Neural cell (in vitro differentiated cells): Measurements from ENCODE around the gene CRAMP1. TPM values are rescaled to one million over a fixed set of nuclear protein-coding genes. Genes with fewer than 3 reads are reported as not detected.

ENCODE experiments used
- H2AFZ ChIP-seq: fragments of 200-600, 300-800 bp; sonication (generic), shearing (Covaris generic); 2 replicates; pipeline ENCODE4 v1.6.0; 2014; ENCODE audit warnings: low read depth, mild to moderate bottlenecking, antibody characterized with exemption, low read length, moderate library complexity
- H3F3A ChIP-seq: fragments of 200-600 bp; shearing (Covaris generic); 2 replicates; pipeline ENCODE4 v1.6.1; 2016; ENCODE audit warnings: mild to moderate bottlenecking, moderate library complexity, mixed read lengths, antibody characterized with exemption, low read length; ENCODE audit not compliant: insufficient read depth, poor library complexity, severe bottlenecking
- H3K27ac ChIP-seq: fragments of 200-600, 300-800 bp; sonication (generic), shearing (Covaris generic); 2 replicates; pipeline ENCODE4 v1.5.1; 2014; ENCODE audit warnings: mild to moderate bottlenecking, low read length, moderate library complexity
- H3K27me3 ChIP-seq: fragments of 300-800, 200-600 bp; sonication (generic), shearing (Covaris generic); 2 replicates; pipeline ENCODE4 v1.6.0; 2014; ENCODE audit warnings: mild to moderate bottlenecking, low read depth, low read length, moderate library complexity; ENCODE audit not compliant: insufficient read depth
- H3K36me3 ChIP-seq: fragments of 300-800, 200-600 bp; sonication (generic), shearing (Covaris generic); 2 replicates; pipeline ENCODE4 v1.5.1; 2014; ENCODE audit warnings: mild to moderate bottlenecking, antibody characterized with exemption, low read length, moderate library complexity; ENCODE audit not compliant: insufficient read depth
- H3K4me2 ChIP-seq: fragments of 300-800, 200-600 bp; sonication (generic), shearing (Covaris generic); 2 replicates; pipeline ENCODE4 v1.6.0; 2014; ENCODE audit warnings: mild to moderate bottlenecking, low read length
- H3K4me3 ChIP-seq: fragments of 300-800, 200-600 bp; sonication (generic), shearing (Covaris generic); 2 replicates; pipeline ENCODE4 v1.5.1; 2014; ENCODE audit warnings: mild to moderate bottlenecking, low read length, moderate library complexity
- H3K79me2 ChIP-seq: fragments of 200-600 bp; shearing (Covaris generic); replicated peaks from 2 replicates; pipeline ENCODE4 v1.6.0; 2014; ENCODE audit warnings: mild to moderate bottlenecking, low read length, moderate library complexity; ENCODE audit not compliant: insufficient read depth
- H3K9ac ChIP-seq: fragments of 300-800, 200-600 bp; sonication (generic), shearing (Covaris generic); 2 replicates; pipeline ENCODE4 v1.6.1; 2016; ENCODE audit warnings: mild to moderate bottlenecking, low read length, mixed read lengths
- H3K9me2 ChIP-seq: fragments of 200-600 bp; shearing (Covaris generic); 2 replicates; pipeline ENCODE4 v1.6.1; 2016; ENCODE audit warnings: mild to moderate bottlenecking, low read length, mixed read lengths; ENCODE audit not compliant: insufficient read depth
- H3K9me3 ChIP-seq: fragments of 200-600, 300-800 bp; sonication (generic), shearing (Covaris generic); 2 replicates; pipeline ENCODE4 v1.6.1; 2016; ENCODE audit warnings: mild to moderate bottlenecking, mixed run types, low read length, moderate library complexity, mixed read lengths
- H4K20me1 ChIP-seq: fragments of 200-600 bp; shearing (Covaris generic); 2 replicates; pipeline ENCODE4 v1.6.1; 2016; ENCODE audit warnings: mild to moderate bottlenecking, mixed run types; ENCODE audit not compliant: insufficient read depth
- EP300 ChIP-seq: fragments of 450-650 bp; conservative IDR thresholded peaks from 2 replicates; pipeline ENCODE4 v1.6.1; 2014; ENCODE audit warnings: antibody characterized with exemption, mild to moderate bottlenecking, moderate library complexity; ENCODE audit not compliant: poor library complexity, severe bottlenecking
- EZH2 ChIP-seq: fragments of 200-600, 300-800 bp; shearing (Covaris generic), sonication (generic); IDR thresholded peaks from 2 replicates; pipeline ENCODE4 v1.6.1; 2014; ENCODE audit warnings: antibody characterized with exemption, low read length, borderline replicate concordance, mild to moderate bottlenecking; ENCODE audit not compliant: insufficient read depth, poor library complexity, severe bottlenecking
- MXI1 ChIP-seq: fragments of 450-650 bp; conservative IDR thresholded peaks from 2 replicates; pipeline ENCODE4 v1.6.1; 2014; ENCODE audit warnings: antibody characterized with exemption, mild to moderate bottlenecking; ENCODE audit not compliant: poor library complexity, severe bottlenecking
- POLR2AphosphoS5 ChIP-seq: IDR thresholded peaks from 2 replicates; pipeline ENCODE4 v1.6.1; 2012
- RAD21 ChIP-seq: fragments of 450-650 bp; conservative IDR thresholded peaks from 2 replicates; pipeline ENCODE4 v1.6.1; 2014; ENCODE audit warnings: antibody characterized with exemption, mild to moderate bottlenecking, moderate library complexity
- SMC3 ChIP-seq: fragments of 450-650 bp; conservative IDR thresholded peaks from 2 replicates; pipeline ENCODE4 v1.6.1; 2014; ENCODE audit warnings: antibody characterized with exemption, mild to moderate bottlenecking, moderate library complexity; ENCODE audit not compliant: poor library complexity
- TAF1 ChIP-seq: IDR thresholded peaks from 2 replicates; pipeline ENCODE4 v1.6.1; 2012; ENCODE audit warnings: low read depth
- polyA plus RNA-seq: library from polyadenylated mRNA; depleted of rRNA; stranded (reverse); fragments of >200 nt; gene quantifications from 2 replicates; pipeline ENCODE4 v1.2.3, GENCODE V29; 2014
- TF ChIP-seq, protein P1 (sequence below): IDR thresholded peaks from 2 replicates; pipeline ENCODE4 v1.6.1; 2012; ENCODE audit warnings: borderline replicate concordance
- TF ChIP-seq, protein P2 (sequence below): fragments of 450-650 bp; IDR thresholded peaks from 2 replicates; pipeline ENCODE4 v1.5.1; 2014; ENCODE audit warnings: antibody characterized with exemption, mild to moderate bottlenecking, moderate library complexity; ENCODE audit not compliant: poor library complexity, severe bottlenecking

Gene CRAMP1
- polyA plus RNA-seq, 1 donor from 2014 or later = 11.1 TPM

DNA sequence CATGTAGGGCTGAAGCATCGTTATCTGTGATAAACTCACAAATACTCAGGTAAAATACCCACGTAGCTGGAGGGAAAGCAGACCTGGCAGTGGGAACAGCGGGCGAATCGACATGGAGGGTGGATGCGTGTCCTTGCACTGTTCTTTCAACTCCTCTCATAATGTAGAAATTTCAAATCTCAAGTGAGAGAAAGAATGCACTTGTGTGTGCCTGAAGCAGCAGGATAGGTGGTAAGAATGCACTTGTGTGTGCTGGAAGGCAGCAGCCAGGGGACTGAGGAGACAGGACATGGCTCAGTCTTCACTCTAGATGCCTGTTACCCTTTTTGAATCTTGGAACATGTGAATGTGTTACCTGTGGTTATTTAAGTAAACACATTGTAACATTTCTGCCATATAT, 10.7 kb upstream of the CRAMP1 start:
- TF ChIP-seq SMC3 = no peak
- no peak for TF ChIP-seq RAD21
- no peak for TF ChIP-seq EP300
- TF ChIP-seq MXI1 = no peak
- TF ChIP-seq, protein P1, sequence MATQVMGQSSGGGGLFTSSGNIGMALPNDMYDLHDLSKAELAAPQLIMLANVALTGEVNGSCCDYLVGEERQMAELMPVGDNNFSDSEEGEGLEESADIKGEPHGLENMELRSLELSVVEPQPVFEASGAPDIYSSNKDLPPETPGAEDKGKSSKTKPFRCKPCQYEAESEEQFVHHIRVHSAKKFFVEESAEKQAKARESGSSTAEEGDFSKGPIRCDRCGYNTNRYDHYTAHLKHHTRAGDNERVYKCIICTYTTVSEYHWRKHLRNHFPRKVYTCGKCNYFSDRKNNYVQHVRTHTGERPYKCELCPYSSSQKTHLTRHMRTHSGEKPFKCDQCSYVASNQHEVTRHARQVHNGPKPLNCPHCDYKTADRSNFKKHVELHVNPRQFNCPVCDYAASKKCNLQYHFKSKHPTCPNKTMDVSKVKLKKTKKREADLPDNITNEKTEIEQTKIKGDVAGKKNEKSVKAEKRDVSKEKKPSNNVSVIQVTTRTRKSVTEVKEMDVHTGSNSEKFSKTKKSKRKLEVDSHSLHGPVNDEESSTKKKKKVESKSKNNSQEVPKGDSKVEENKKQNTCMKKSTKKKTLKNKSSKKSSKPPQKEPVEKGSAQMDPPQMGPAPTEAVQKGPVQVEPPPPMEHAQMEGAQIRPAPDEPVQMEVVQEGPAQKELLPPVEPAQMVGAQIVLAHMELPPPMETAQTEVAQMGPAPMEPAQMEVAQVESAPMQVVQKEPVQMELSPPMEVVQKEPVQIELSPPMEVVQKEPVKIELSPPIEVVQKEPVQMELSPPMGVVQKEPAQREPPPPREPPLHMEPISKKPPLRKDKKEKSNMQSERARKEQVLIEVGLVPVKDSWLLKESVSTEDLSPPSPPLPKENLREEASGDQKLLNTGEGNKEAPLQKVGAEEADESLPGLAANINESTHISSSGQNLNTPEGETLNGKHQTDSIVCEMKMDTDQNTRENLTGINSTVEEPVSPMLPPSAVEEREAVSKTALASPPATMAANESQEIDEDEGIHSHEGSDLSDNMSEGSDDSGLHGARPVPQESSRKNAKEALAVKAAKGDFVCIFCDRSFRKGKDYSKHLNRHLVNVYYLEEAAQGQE = no peak
- no peak for TF ChIP-seq EZH2
- Histone ChIP-seq H3K4me2 (no peak overlapping the region), H2AFZ (no peak overlapping the region), H3K9ac (no peak overlapping the region), H3K36me3 (no peaks in the 10 kb centered on the region), H3K4me3 (no peak overlapping the region), H3K27ac (no peak overlapping the region), H3K9me2 (no peaks in the 10 kb centered on the region), H3K27me3 (no peaks in the 10 kb centered on the region), H4K20me1 (no peaks in the 10 kb centered on the region), H3K79me2 (no peaks in the 10 kb centered on the region), H3F3A (no peaks in the 10 kb centered on the region), H3K9me3 (no peaks in the 10 kb centered on the region)

- H3K36me3 ChIP-seq = no peaks in the 10 kb centered on the region
- H3K9me3 ChIP-seq = no peaks in the 10 kb centered on the region
- no peak overlapping the region for H3K9ac ChIP-seq
- no peak for TF ChIP-seq SMC3
- TF ChIP-seq RAD21 = no peak
- TF ChIP-seq, protein P2, sequence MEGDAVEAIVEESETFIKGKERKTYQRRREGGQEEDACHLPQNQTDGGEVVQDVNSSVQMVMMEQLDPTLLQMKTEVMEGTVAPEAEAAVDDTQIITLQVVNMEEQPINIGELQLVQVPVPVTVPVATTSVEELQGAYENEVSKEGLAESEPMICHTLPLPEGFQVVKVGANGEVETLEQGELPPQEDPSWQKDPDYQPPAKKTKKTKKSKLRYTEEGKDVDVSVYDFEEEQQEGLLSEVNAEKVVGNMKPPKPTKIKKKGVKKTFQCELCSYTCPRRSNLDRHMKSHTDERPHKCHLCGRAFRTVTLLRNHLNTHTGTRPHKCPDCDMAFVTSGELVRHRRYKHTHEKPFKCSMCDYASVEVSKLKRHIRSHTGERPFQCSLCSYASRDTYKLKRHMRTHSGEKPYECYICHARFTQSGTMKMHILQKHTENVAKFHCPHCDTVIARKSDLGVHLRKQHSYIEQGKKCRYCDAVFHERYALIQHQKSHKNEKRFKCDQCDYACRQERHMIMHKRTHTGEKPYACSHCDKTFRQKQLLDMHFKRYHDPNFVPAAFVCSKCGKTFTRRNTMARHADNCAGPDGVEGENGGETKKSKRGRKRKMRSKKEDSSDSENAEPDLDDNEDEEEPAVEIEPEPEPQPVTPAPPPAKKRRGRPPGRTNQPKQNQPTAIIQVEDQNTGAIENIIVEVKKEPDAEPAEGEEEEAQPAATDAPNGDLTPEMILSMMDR = no peak
- TF ChIP-seq POLR2AphosphoS5 = no peak
- no peak for TF ChIP-seq MXI1
- TF ChIP-seq EP300 = no peak
- no peak for TF ChIP-seq TAF1
- no peak for TF ChIP-seq EZH2
- TF ChIP-seq, protein P1 = no peak
- no peaks in the 10 kb centered on the region for H3K79me2 ChIP-seq
- H3F3A ChIP-seq = no peaks in the 10 kb centered on the region
- no peaks in the 10 kb centered on the region for H3K9me2 ChIP-seq
- H3K27ac ChIP-seq = no peak overlapping the region
- H3K4me3 ChIP-seq = no peak overlapping the region
- no peaks in the 10 kb centered on the region for H3K27me3 ChIP-seq
- H4K20me1 ChIP-seq = no peaks in the 10 kb centered on the region
- no peak overlapping the region for H3K4me2 ChIP-seq
- no peak overlapping the region for H2AFZ ChIP-seq
Measured at GRCh38 chr16:1602285-1602684, 9.9 kb upstream of the CRAMP1 start.
